ENCODE data around the gene ZCCHC14. TPM values are rescaled to one million over a fixed set of nuclear protein-coding genes. Genes with fewer than 3 reads are reported as not detected.

Gene ZCCHC14
- total RNA-seq, 2 donors from 2014 or later, result 24.5 to 24.6 TPM

GRCh38 chr16:87376660-87377059 lies 116.2 kb downstream of the ZCCHC14 start:
- Histone ChIP-seq H3K4me3 (no peak overlapping the region), H3K9ac (ENCODE audit: low read depth in 2 of 2, low read length in 2 of 2) (no peak overlapping the region), H3K4me1 (peaks cover 8% of the 10 kb centered on the region), H3K27ac (no peak overlapping the region), H3K36me3 (no peaks in the 10 kb centered on the region), H3K9me3 (no peaks in the 10 kb centered on the region), H3K27me3 (no peaks in the 10 kb centered on the region)
- DNase-seq, result no peak
- no peak for TF ChIP-seq CTCF (IDR thresholded peaks at IDR 0.05)
- intact Hi-C loops (cut with DNase I), result loop anchor here (5.0 kb wide), 1 partner anchor 49 kb away; no protein-coding TSS in a partner anchor

GRCh38 chr16:87375426-87376135 lies 117.2 kb downstream of the ZCCHC14 start:
- Histone ChIP-seq H3K9me3 (no peaks in the 10 kb centered on the region), H3K27ac (no peak overlapping the region), H3K36me3 (no peaks in the 10 kb centered on the region), H3K4me3 (no peak overlapping the region), H3K4me1 (peaks cover 7% of the 10 kb centered on the region), H3K9ac (ENCODE audit: low read depth in 2 of 2, low read length in 2 of 2) (no peak overlapping the region), H3K27me3 (no peaks in the 10 kb centered on the region)
- no peak for TF ChIP-seq CTCF (IDR thresholded peaks at IDR 0.05)
- DNase-seq, result no peak
- intact Hi-C loops (cut with DNase I), result loop anchor here (5.0 kb wide), 1 partner anchor 48 kb away; no protein-coding TSS in a partner anchor

- TF ChIP-seq CTCF (IDR thresholded peaks at IDR 0.05), result no peak
- peaks cover 6% of the 10 kb centered on the region for H3K4me1 ChIP-seq
- intact Hi-C loops (cut with DNase I), result no loop called here
These were observed 118.5 kb downstream of the ZCCHC14 start for GRCh38 chr16:87374313-87374712.

GRCh38 chr16:87372305-87372704 lies 120.5 kb downstream of the ZCCHC14 start:
- H3K4me3 ChIP-seq, result no peak overlapping the region
- H3K27me3 ChIP-seq, result no peaks in the 10 kb centered on the region
- no peak overlapping the region for H3K27ac ChIP-seq
- DNase-seq, result no peak
- H3K36me3 ChIP-seq, result no peaks in the 10 kb centered on the region
- intact Hi-C loops (cut with DNase I), result no loop called here
- H3K4me1 ChIP-seq, result peaks cover 14% of the 10 kb centered on the region
- no peak for TF ChIP-seq CTCF (IDR thresholded peaks at IDR 0.05)
- no peaks in the 10 kb centered on the region for H3K9me3 ChIP-seq
- H3K9ac ChIP-seq (ENCODE audit: low read depth in 2 of 2, low read length in 2 of 2), result no peak overlapping the region

More at GRCh38 chr16:87374313-87374712, 118.5 kb downstream of the ZCCHC14 start:
- Histone ChIP-seq H3K4me3 (no peak overlapping the region), H3K9me3 (no peaks in the 10 kb centered on the region), H3K36me3 (no peaks in the 10 kb centered on the region), H3K9ac (ENCODE audit: low read depth in 2 of 2, low read length in 2 of 2) (no peak overlapping the region), H3K27me3 (no peaks in the 10 kb centered on the region), H3K27ac (no peak overlapping the region)
- no peak for DNase-seq

GRCh38 chr16:87371261-87371866 lies 121.5 kb downstream of the ZCCHC14 start:
- intact Hi-C loops (cut with DNase I), result no loop called here

More at GRCh38 chr16:87371261-87371866, 121.5 kb downstream of the ZCCHC14 start:
- no peaks in the 10 kb centered on the region for H3K36me3 ChIP-seq
- no peak for DNase-seq
- no peak overlapping the region for H3K4me3 ChIP-seq
- no peak overlapping the region for H3K9ac ChIP-seq (ENCODE audit: low read depth in 2 of 2, low read length in 2 of 2)
- TF ChIP-seq CTCF (IDR thresholded peaks at IDR 0.05), result no peak
- H3K9me3 ChIP-seq, result no peaks in the 10 kb centered on the region
- H3K4me1 ChIP-seq, result peaks cover 17% of the 10 kb centered on the region
- no peaks in the 10 kb centered on the region for H3K27me3 ChIP-seq
- H3K27ac ChIP-seq, result no peak overlapping the region

Measured in colonic mucosa (tissue), 4 donors.